Heart right ventricle (tissue), 16 donors: Measurements from ENCODE around the gene HEPACAM2. TPM values are rescaled to one million over a fixed set of nuclear protein-coding genes. Genes with fewer than 3 reads are reported as not detected.

ENCODE experiments used
- ATAC-seq, 8 donors: fragments of 200-7000 bp; cut with Tn5 transposase; one replicate each; pipeline ENCODE4 v1.9.1; 2020; ENCODE audit warnings: mild to moderate bottlenecking in 8 of 8, moderate library complexity in 8 of 8, moderate number of reproducible peaks in 1 of 8
- DNase-seq, 2 donors: peaks; one replicate each; pipeline ENCODE4 v3.0.0-alpha.2; 2020
- H3K27ac ChIP-seq, 10 donors: fragments of 200-600 bp; sonication (generic) in 2 of 10; one replicate each; pipeline versions ENCODE4 v1.5.0 to v1.8.0; 2020 to 2022; ENCODE audit warnings: mild to moderate bottlenecking in 3 of 10
- H3K27me3 ChIP-seq, 7 donors: fragments of 200-600 bp; one replicate each; pipeline ENCODE4 v1.8.0; 2021 to 2022; ENCODE audit warnings: mild to moderate bottlenecking in 2 of 7
- H3K36me3 ChIP-seq, 9 donors: fragments of 200-600 bp; sonication (generic) in 1 of 9; one replicate each; pipeline versions ENCODE4 v1.5.0 to v1.8.0; 2020 to 2022; ENCODE audit warnings: mild to moderate bottlenecking in 2 of 9
- H3K4me1 ChIP-seq, 9 donors: fragments of 200-600 bp; sonication (generic) in 1 of 9; one replicate each; pipeline versions ENCODE4 v1.5.0 to v1.8.0; 2020 to 2022; ENCODE audit warnings: mild to moderate bottlenecking in 4 of 9
- H3K4me3 ChIP-seq, 10 donors: fragments of 200-600 bp; sonication (generic) in 2 of 10; one replicate each; pipeline versions ENCODE4 v1.5.0 to v1.8.0; 2020 to 2022; ENCODE audit warnings: mild to moderate bottlenecking in 7 of 10, moderate library complexity in 2 of 10
- H3K9me3 ChIP-seq, 11 donors: fragments of 200-600 bp in 10 of 11; sonication (generic) in 2 of 11; one replicate each; pipeline versions ENCODE4 v1.5.0 to v1.8.0; 2013 to 2022; ENCODE audit warnings: mild to moderate bottlenecking in 2 of 11, control low read depth in 1 of 11, moderate library complexity in 1 of 11
- WGBS, 2 donors: extraction: QIAGEN DNeasy Blood & Tissue Kit; methylation state at CpG; one replicate each; pipeline ENCODE4 v1.1.7; 2013; ENCODE audit warnings: inconsistent platforms in 1 of 2; 5-methylcytosine and 5-hydroxymethylcytosine counted together
- intact Hi-C, 10 donors: fragments of 100-400 bp; cut with DNase I; formaldehyde crosslinking; loops; one replicate each; pipeline versions ENCODE4 v1.11.1 to v1.14.2; 2022
- polyA plus RNA-seq, 2 donors: library from polyadenylated mRNA; stranded (reverse); fragments of 200-250 nt; gene quantifications; one replicate each; pipeline ENCODE4 v1.2.3, GENCODE V29; 2013
- total RNA-seq, 10 donors: library from RNA; stranded (reverse); fragmentation: NEBNext Ultra II Directional in 3 of 10; extraction: Animal tissue kit (Norgen Biotek cat#: 25700) in 3 of 10; gene quantifications; one replicate each; pipeline versions ENCODE4 v1.2.1 to v1.2.4, GENCODE V29; 2021 to 2023
- TF ChIP-seq, protein P1 (sequence below), 9 donors: fragments of 200-600 bp; sonication (generic) in 2 of 9; IDR thresholded peaks; one replicate each; pipeline versions ENCODE4 v1.5.0 to v1.8.0; 2021 to 2022; ENCODE audit warnings: antibody characterized with exemption in 9 of 9, mild to moderate bottlenecking in 5 of 9, moderate library complexity in 1 of 9
- donor health status: Arrhythmogenic right ventricular cardiomyopathy.
- donor health status: ischemic (EF 13 %, LVEDD 7.1; RV severe dilation, severe dysfunction).
- donor health status: healthy with polysubstance abuse.
- donor health status: DM: no; HTN: yes; CAD: no.
- donor health status: DM: no; HTN: no; CAD: no.
- donor health status: ischemic (EF 25% LVEDD 6.9; RV normal size, moderate dysfunction).
- donor health status: ischemic (EF 25% LVEDD 5.7; RV mildly dilated, moderate dysfunction).
- donor health status: healthy.
- donor health status: DM: yes; HTN: yes; CAD: no.
- donor health status: Ischemic cardiomyopathy.
- donor health status: ischemic (EF 35%, LVEDD 5.7; RV mildly dilated, moderate dysfunction).
- donor health status: nonischemic (EF 11% LVEDD 7.7; RV severe dilation, severe dysfunction).
- donor health status: DM: yes; HTN: yes; CAD: no.
- donor health status: PGD.
- donor health status: ischemic (EF 29% LVEDD 5.4; RV normal size, mild dysfunction).
- donor health status: nonischemic (EF 23%, LVEDD 6.1; RV moderate dilation, normal function).

HEPACAM2 gene
- total and polyA plus RNA-seq, 12 donors: 0.19 to 0.24 TPM; not detected in 10

- H3K9me3 ChIP-seq: no peaks in the 10 kb centered on the region
- DNase-seq (peak; percentile 87 to 97), ATAC-seq (peak; percentile 100)
- TF ChIP-seq, protein P1, sequence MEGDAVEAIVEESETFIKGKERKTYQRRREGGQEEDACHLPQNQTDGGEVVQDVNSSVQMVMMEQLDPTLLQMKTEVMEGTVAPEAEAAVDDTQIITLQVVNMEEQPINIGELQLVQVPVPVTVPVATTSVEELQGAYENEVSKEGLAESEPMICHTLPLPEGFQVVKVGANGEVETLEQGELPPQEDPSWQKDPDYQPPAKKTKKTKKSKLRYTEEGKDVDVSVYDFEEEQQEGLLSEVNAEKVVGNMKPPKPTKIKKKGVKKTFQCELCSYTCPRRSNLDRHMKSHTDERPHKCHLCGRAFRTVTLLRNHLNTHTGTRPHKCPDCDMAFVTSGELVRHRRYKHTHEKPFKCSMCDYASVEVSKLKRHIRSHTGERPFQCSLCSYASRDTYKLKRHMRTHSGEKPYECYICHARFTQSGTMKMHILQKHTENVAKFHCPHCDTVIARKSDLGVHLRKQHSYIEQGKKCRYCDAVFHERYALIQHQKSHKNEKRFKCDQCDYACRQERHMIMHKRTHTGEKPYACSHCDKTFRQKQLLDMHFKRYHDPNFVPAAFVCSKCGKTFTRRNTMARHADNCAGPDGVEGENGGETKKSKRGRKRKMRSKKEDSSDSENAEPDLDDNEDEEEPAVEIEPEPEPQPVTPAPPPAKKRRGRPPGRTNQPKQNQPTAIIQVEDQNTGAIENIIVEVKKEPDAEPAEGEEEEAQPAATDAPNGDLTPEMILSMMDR (IDR thresholded peaks at IDR 0.05): peak in 1 of 9 donors; percentile 9
- no peaks in the 10 kb centered on the region for H3K36me3 ChIP-seq
- no peaks in the 10 kb centered on the region for H3K27me3 ChIP-seq
- H3K4me1 ChIP-seq: peaks cover 0 to 24% (median 17%) of the 10 kb centered on the region in 9 donors
- intact Hi-C loops: loop anchor here in 1 of 10 donors (10.0 kb wide), 1 partner anchor 117 kb away; the partner anchor contains the start of gene SAMD9
- H3K27ac ChIP-seq: peak within 1 kb of the TSS in 9 of 10 donors; percentile 14 to 81 (median 58)
- WGBS, 2 donors: 0 to 1% methylated on average over 40 of the region's 40 CpGs
- H3K4me3 ChIP-seq: peak within 1 kb of the TSS; percentile 64 to 97 (median 78)
Observed at GRCh38 chr7:93231799-93232672, 5.8 kb upstream of the HEPACAM2 start, which contains the start of gene VPS50. Gene VPS50, plus strand, starts transcription at chr7:93232366. Its CDS starts 102 bp downstream, at chr7:93232468.

DNA sequence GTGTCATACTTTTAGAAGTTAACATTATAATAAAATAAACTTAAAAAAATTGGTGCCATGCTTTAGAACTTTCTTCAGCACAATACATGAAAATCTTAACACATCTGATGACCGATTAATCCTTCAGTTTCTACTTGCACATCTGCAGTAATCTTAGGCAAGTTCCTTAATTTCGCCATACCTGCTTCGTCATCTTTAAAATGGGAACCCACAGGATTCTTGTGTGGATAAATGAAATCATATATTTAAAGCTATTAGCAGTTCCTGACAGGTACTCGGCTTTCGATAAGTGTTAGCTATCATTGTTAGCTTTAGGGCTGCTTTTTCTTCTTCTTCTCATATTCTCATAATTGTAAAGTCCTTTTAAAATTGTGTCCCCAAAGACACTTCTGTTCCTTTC, 5.0 kb upstream of the HEPACAM2 start:
- DNase-seq (no peak), ATAC-seq (no peak)
- no peaks in the 10 kb centered on the region for H3K36me3 ChIP-seq
- peak overlapping the region; percentile 64 to 97 (median 78) for H3K4me3 ChIP-seq
- no peaks in the 10 kb centered on the region for H3K27me3 ChIP-seq
- intact Hi-C loops: loop anchor here in 1 of 10 donors (10.0 kb wide), 1 partner anchor 116 kb away; the partner anchor contains the start of gene SAMD9
- WGBS, 2 donors: 51 to 55% methylated on average over 5 of the region's 5 CpGs
- H3K9me3 ChIP-seq: no peaks in the 10 kb centered on the region
- peak overlapping the region in 2 of 10 donors; percentile 73 to 81 for H3K27ac ChIP-seq
- TF ChIP-seq, protein P1 (IDR thresholded peaks at IDR 0.05): no peak
- peaks cover 0 to 24% (median 17%) of the 10 kb centered on the region in 9 donors for H3K4me1 ChIP-seq

GRCh38 chr7:93228302-93228701, 2.0 kb upstream of the HEPACAM2 start:
- Histone ChIP-seq H3K9me3 (no peaks in the 10 kb centered on the region), H3K4me1 (peaks cover 0 to 18% (median 12%) of the 10 kb centered on the region in 9 donors), H3K27me3 (no peaks in the 10 kb centered on the region), H3K36me3 (no peaks in the 10 kb centered on the region), H3K4me3 (no peak overlapping the region), H3K27ac (no peak overlapping the region)
- 1% methylated on average over 2 of the region's 2 CpGs for WGBS, 2 donors
- ATAC-seq (no peak), DNase-seq (peak in 1 of 2 donors; percentile 6)
- intact Hi-C loops: no loop called here
- TF ChIP-seq, protein P1 (IDR thresholded peaks at IDR 0.05): peak; percentile 53 to 86 (median 81)

- H3K4me1 ChIP-seq: no peaks in the 10 kb centered on the region
- TF ChIP-seq, protein P1 (IDR thresholded peaks at IDR 0.05): no peak
- 44 to 55% methylated on average over 1 of the region's 1 CpG for WGBS, 2 donors
- no peak overlapping the region for H3K4me3 ChIP-seq
- H3K36me3 ChIP-seq: no peaks in the 10 kb centered on the region
- no peak overlapping the region for H3K27ac ChIP-seq
- H3K27me3 ChIP-seq: peaks cover 0 to 17% (median 0%) of the 10 kb centered on the region in 7 donors
- ATAC-seq: no peak
- no peak for DNase-seq
- no peaks in the 10 kb centered on the region for H3K9me3 ChIP-seq
- intact Hi-C loops: no loop called here
Observed at GRCh38 chr7:93219868-93220267, 6.4 kb downstream of the HEPACAM2 start.
